Muscle layer of duodenum (tissue), 2 donors: ENCODE data around the gene LRMDA.

Experiments used
- H3K27ac ChIP-seq: one replicate; pipeline ENCODE4 v1.7.0; 2013; ENCODE audit warnings: mild to moderate bottlenecking, low read length
- H3K27me3 ChIP-seq: one replicate; pipeline ENCODE4 v1.7.0; 2013; ENCODE audit warnings: low read depth, mild to moderate bottlenecking, control low read depth, low read length
- H3K36me3 ChIP-seq, 2 donors: one replicate each; pipeline ENCODE4 v1.7.0; 2013; ENCODE audit warnings: low read length in 2 of 2, control low read depth in 1 of 2, mild to moderate bottlenecking in 1 of 2; ENCODE audit not compliant: insufficient read depth in 2 of 2, control insufficient read depth in 1 of 2
- H3K4me1 ChIP-seq, 2 donors: one replicate each; pipeline ENCODE4 v1.7.0; 2013; ENCODE audit warnings: low read length in 2 of 2, mild to moderate bottlenecking in 2 of 2, control low read depth in 1 of 2, moderate library complexity in 1 of 2; ENCODE audit not compliant: insufficient read depth in 2 of 2, control insufficient read depth in 1 of 2
- H3K4me3 ChIP-seq, 2 donors: one replicate each; pipeline ENCODE4 v1.7.0; 2013; ENCODE audit warnings: low read length in 2 of 2, low read depth in 1 of 2, mild to moderate bottlenecking in 1 of 2
- H3K9me3 ChIP-seq, 2 donors: one replicate each; pipeline ENCODE4 v1.7.0; 2013; ENCODE audit warnings: low read length in 2 of 2, control low read depth in 1 of 2, mild to moderate bottlenecking in 1 of 2; ENCODE audit not compliant: control insufficient read depth in 1 of 2
- donor health status: healthy.

LRMDA gene

DNA sequence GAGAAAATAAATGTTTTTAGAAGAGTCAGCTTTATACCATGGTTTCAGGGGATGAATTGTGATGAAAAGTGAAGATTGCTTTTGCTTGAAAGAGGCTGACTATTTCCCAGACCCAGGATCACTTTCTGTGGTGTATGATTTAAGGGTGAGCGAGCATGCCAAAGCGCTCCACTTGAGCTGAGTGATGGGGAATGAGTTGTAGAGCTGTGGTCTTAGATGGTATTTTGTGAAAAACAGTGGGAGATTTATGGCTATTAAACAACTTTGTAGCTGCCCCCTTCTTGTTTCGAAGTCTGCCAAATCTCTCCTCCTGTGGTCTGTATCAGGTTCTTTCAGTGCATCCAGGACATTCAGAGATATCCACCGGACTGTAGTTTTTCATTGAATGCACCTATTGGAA is 888.2 kb downstream of the LRMDA start:
- Histone ChIP-seq H3K9me3 (peaks cover 0 to 2% of the 10 kb centered on the region in 2 donors), H3K36me3 (no peaks in the 10 kb centered on the region), H3K27me3 (no peaks in the 10 kb centered on the region), H3K27ac (no peak overlapping the region), H3K4me3 (no peak overlapping the region), H3K4me1 (peaks cover 0 to 7% of the 10 kb centered on the region in 2 donors)

DNA sequence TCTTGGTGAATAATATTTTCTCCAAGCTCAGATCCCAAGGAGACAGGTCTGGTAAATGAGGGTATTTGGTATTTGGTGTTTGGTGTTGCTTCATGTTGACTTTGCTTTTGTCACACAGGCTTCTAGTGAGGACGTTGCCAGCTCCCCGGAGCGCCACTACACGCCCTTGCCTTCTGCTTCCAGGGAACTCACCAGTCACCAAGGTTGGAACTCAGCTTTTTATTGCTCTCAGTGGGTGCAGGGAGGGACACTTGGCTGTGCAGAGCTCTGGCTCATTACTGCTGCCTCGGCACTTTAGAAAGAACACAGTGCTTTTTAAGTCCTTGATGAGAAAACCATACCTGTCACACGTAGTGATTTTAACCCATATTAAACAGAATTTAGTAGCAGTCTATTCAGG is 892.9 kb downstream of the LRMDA start:
- no peaks in the 10 kb centered on the region for H3K27me3 ChIP-seq
- no peaks in the 10 kb centered on the region for H3K9me3 ChIP-seq
- no peak overlapping the region for H3K4me3 ChIP-seq
- H3K27ac ChIP-seq: no peak overlapping the region
- H3K36me3 ChIP-seq: no peaks in the 10 kb centered on the region
- no peaks in the 10 kb centered on the region for H3K4me1 ChIP-seq

DNA sequence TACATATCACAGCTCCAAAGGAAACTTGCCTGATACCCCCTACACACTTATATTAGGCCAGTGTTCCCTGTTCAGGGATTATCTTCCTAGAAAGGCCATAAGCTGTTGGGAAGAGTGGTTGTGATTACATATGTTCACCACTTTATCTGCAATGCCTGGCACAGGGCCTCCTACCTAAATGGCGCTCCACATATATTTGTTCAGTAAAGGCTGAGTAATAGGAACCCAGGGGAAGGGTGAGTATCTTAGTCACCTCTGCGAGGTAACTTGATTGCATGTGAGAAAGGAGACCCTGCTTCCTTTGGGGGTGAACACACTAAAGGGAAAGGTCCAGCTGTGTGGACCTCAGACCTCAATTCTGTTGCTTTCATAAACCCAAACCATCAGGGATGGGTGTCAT is 896.0 kb downstream of the LRMDA start:
- H3K4me1 ChIP-seq: peaks cover 0 to 10% of the 10 kb centered on the region in 2 donors
- H3K36me3 ChIP-seq: no peaks in the 10 kb centered on the region
- H3K27me3 ChIP-seq: no peaks in the 10 kb centered on the region
- no peaks in the 10 kb centered on the region for H3K9me3 ChIP-seq
- no peak overlapping the region for H3K27ac ChIP-seq
- no peak overlapping the region for H3K4me3 ChIP-seq

- peaks cover 0 to 14% of the 10 kb centered on the region in 2 donors for H3K4me1 ChIP-seq
These were observed 896.9 kb downstream of the LRMDA start for GRCh38 chr10:76328348-76328747.

GRCh38 chr10:76329891-76330575 is 898.6 kb downstream of the LRMDA start:
- no peaks in the 10 kb centered on the region for H3K36me3 ChIP-seq
- peaks cover 0 to 16% of the 10 kb centered on the region in 2 donors for H3K4me1 ChIP-seq
- H3K4me3 ChIP-seq: no peak overlapping the region
- H3K27me3 ChIP-seq: no peaks in the 10 kb centered on the region
- H3K27ac ChIP-seq: no peak overlapping the region
- H3K9me3 ChIP-seq: no peaks in the 10 kb centered on the region

More at GRCh38 chr10:76328348-76328747, 896.9 kb downstream of the LRMDA start:
- Histone ChIP-seq H3K9me3 (no peaks in the 10 kb centered on the region), H3K27me3 (no peaks in the 10 kb centered on the region), H3K36me3 (no peaks in the 10 kb centered on the region), H3K4me3 (no peak overlapping the region), H3K27ac (no peak overlapping the region)

DNA sequence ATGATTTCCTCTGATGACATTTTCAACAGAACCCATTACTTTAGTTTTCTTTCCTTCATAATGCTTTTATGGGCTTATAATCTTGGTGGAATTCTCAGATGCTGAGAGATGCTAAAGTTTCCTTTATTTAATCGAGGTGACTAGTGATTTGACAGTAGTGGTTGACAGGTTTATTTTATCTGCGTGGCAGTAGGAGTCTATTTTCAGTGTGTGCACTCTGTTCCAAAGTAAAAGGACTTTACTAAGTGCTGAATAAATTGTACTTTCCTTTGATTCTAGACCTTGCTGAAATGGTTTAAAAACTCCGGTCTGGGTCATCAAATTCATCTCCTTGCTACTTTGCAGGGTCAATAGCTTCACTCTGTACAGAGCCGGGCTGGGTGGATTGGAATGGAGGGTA is 900.3 kb downstream of the LRMDA start:
- H3K27me3 ChIP-seq: no peaks in the 10 kb centered on the region
- H3K9me3 ChIP-seq: no peaks in the 10 kb centered on the region
- no peak overlapping the region for H3K4me3 ChIP-seq
- H3K27ac ChIP-seq: no peak overlapping the region
- H3K4me1 ChIP-seq: peaks cover 0 to 28% of the 10 kb centered on the region in 2 donors
- no peaks in the 10 kb centered on the region for H3K36me3 ChIP-seq

DNA sequence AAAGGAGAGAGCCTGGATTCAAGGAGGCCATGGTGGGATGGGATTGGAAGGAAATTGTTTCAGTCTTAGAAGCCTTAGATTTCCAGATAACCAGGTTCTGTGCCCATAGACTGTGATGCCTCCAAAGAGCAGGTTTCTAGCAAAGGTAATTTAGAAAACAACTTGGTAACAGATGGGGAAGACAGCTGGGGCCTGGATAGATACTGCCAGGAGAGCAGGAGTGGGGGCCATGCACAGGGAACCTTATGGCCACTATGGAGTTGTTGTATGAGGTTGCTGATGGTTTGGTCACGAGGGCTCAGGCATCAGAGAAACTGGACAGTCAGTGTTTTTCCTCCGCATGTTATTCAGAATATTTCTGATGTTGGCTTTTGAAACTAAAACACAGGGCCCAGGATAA is 901.9 kb downstream of the LRMDA start:
- no peak overlapping the region for H3K27ac ChIP-seq
- no peaks in the 10 kb centered on the region for H3K27me3 ChIP-seq
- no peaks in the 10 kb centered on the region for H3K36me3 ChIP-seq
- no peak overlapping the region for H3K4me3 ChIP-seq
- H3K4me1 ChIP-seq: peaks cover 4 to 38% of the 10 kb centered on the region in 2 donors
- H3K9me3 ChIP-seq: no peaks in the 10 kb centered on the region

DNA sequence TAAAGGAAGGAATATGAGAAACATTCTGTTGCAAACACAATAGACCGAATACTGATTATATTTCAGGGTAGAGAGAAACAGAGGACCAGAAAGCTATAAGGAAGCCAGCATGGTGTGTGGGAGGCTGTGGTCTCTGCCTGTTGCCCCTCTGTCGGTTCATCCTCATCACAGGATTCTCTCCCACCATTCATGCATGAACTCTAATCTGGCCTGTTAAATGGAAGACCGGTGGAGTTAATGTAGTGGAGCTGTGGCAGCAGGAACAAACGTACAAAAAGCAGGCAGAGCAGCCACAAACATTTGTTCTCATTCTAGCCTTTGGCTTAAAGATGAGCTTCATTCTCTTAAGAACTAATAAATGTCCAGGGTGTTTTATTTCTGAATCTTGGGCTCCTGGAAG is 902.4 kb downstream of the LRMDA start:
- H3K27ac ChIP-seq: no peak overlapping the region

GRCh38 chr10:76334255-76334654 is 902.8 kb downstream of the LRMDA start:
- Histone ChIP-seq H3K36me3 (no peaks in the 10 kb centered on the region), H3K4me1 (peaks cover 4 to 38% of the 10 kb centered on the region in 2 donors), H3K9me3 (no peaks in the 10 kb centered on the region), H3K27ac (no peak overlapping the region), H3K27me3 (no peaks in the 10 kb centered on the region), H3K4me3 (no peak overlapping the region)

More for the DNA sequence above, 902.4 kb downstream of the LRMDA start:
- no peak overlapping the region for H3K4me3 ChIP-seq
- no peaks in the 10 kb centered on the region for H3K9me3 ChIP-seq
- no peaks in the 10 kb centered on the region for H3K36me3 ChIP-seq
- peaks cover 4 to 38% of the 10 kb centered on the region in 2 donors for H3K4me1 ChIP-seq
- no peaks in the 10 kb centered on the region for H3K27me3 ChIP-seq

DNA sequence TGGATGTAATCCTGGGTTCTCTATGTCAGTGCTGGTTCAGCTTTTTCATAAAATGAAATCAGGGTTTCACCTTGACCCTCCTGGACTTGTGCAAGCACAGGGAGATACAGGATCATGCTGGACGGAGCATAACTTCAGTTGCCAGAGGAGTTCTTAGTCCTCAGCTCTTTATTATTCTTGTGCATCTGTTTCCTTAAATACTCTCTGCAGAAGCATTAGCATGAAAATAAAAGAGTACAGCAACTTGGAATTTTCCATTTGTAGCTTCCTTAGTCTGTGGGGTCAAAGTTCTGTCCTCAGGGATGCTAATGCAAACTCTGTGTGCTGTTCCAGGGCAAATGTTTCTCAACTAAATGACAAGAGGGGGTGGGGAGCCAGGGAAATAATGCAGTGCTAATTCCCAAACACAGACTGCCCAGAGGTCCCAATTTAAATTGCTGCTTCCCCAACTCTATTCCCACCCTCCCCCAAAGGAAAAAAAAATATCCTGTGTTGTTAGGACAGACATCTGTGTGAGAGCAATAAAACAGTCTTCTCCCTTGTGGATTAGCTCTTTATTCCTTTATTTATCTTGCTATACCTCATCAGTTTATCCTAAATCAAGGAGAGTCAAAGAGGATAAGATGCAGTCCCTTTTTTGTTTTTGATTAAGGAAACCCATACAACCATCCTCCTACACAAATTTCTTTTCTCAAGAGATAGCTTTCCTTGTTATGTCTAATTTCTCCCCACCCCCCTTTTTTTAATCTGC is 905.0 kb downstream of the LRMDA start:
- no peak overlapping the region for H3K27ac ChIP-seq
- H3K27me3 ChIP-seq: no peaks in the 10 kb centered on the region
- H3K9me3 ChIP-seq: no peaks in the 10 kb centered on the region
- H3K4me3 ChIP-seq: no peak overlapping the region
- H3K4me1 ChIP-seq: peaks cover 4 to 38% of the 10 kb centered on the region in 2 donors
- no peaks in the 10 kb centered on the region for H3K36me3 ChIP-seq

DNA sequence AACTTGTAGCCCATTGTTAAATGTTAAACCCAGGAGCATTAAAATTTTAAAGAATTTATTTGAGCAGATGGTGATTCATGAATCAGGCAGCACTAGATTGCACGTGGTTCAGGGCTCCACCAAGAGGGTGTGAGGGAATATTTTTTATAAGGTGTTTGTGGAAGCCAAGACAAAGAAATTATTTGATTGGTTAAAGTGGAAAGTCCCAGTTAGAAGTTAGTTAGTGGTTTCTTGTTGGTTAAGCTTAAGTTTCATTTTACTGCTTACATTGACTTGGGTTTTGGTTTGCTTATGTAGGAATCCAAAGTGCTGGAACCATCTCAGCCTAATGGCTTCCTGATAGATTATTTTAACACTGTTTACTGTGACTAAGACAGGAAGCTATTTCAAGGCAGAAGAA is 906.2 kb downstream of the LRMDA start:
- H3K36me3 ChIP-seq: no peaks in the 10 kb centered on the region
- peaks cover 4 to 28% of the 10 kb centered on the region in 2 donors for H3K4me1 ChIP-seq
- H3K27me3 ChIP-seq: no peaks in the 10 kb centered on the region
- H3K27ac ChIP-seq: no peak overlapping the region
- H3K4me3 ChIP-seq: no peak overlapping the region
- no peaks in the 10 kb centered on the region for H3K9me3 ChIP-seq
